ENCODE results near the gene STRBP.
A peak's percentile ranks its signal among the peaks of the same experiment; 100 is the strongest.

Gene STRBP

DNA sequence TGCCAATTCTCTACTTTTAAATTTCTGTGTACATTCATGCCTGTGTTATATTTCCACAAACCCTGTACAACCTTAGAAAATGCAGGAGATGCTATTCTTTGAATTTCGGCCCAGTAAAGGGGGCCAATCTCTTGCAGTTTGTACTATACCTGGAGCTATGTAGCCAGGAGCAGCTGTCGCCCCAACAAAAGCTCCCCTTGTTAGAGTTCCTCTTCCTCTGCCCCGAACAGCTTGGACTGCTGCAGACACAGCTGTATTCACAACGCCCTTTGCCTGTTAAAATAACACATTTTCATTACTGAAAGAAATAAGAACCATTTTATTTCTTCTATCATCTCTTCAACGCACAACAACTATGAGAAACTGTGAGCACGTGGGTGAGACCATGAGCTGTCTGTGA, 135.7 kb downstream of the STRBP start:
- peaks cover 4% of the 10 kb centered on the region for H3K9me3 Mint-ChIP-seq

DNA sequence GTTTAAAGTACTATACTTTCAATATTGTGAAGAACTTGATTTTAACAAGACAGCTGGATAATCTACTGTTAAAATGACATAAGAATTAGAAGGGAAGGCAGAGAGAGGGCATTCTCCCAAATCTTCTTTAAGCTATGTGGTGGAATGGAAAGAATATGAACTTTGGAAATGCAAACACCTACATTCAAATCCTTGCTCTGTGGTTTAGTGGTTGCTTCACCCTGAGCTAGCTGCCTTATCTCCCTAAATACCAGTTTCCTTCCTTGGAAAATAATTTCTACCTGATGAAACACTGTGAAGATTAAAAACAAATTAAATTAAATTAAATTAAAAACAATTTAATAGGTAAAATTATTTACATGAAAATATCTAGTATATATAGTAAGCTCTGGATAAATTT, 136.4 kb downstream of the STRBP start:
- Mint-ChIP-seq H3K4me3 (no peak overlapping the region), H3K9me3 (peaks cover 3% of the 10 kb centered on the region), H3K36me3 (ENCODE audit: low read depth) (peaks cover 41% of the 10 kb centered on the region), H3K27me3 (ENCODE audit: low read depth, poor library complexity) (no peaks in the 10 kb centered on the region), H3K4me1 (peaks cover 10% of the 10 kb centered on the region), H3K27ac (no peak overlapping the region)
- TF ChIP-seq, protein P1, sequence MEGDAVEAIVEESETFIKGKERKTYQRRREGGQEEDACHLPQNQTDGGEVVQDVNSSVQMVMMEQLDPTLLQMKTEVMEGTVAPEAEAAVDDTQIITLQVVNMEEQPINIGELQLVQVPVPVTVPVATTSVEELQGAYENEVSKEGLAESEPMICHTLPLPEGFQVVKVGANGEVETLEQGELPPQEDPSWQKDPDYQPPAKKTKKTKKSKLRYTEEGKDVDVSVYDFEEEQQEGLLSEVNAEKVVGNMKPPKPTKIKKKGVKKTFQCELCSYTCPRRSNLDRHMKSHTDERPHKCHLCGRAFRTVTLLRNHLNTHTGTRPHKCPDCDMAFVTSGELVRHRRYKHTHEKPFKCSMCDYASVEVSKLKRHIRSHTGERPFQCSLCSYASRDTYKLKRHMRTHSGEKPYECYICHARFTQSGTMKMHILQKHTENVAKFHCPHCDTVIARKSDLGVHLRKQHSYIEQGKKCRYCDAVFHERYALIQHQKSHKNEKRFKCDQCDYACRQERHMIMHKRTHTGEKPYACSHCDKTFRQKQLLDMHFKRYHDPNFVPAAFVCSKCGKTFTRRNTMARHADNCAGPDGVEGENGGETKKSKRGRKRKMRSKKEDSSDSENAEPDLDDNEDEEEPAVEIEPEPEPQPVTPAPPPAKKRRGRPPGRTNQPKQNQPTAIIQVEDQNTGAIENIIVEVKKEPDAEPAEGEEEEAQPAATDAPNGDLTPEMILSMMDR (IDR thresholded peaks at IDR 0.05) = no peak
- no peak for DNase-seq

More for the DNA sequence above, 135.7 kb downstream of the STRBP start:
- H3K4me1 Mint-ChIP-seq = peaks cover 14% of the 10 kb centered on the region
- no peak overlapping the region for H3K27ac Mint-ChIP-seq
- no peak overlapping the region for H3K4me3 Mint-ChIP-seq
- TF ChIP-seq, protein P1 (IDR thresholded peaks at IDR 0.05) = no peak
- peaks cover 39% of the 10 kb centered on the region for H3K36me3 Mint-ChIP-seq (ENCODE audit: low read depth)
- DNase-seq = no peak
- no peaks in the 10 kb centered on the region for H3K27me3 Mint-ChIP-seq (ENCODE audit: low read depth, poor library complexity)

DNA sequence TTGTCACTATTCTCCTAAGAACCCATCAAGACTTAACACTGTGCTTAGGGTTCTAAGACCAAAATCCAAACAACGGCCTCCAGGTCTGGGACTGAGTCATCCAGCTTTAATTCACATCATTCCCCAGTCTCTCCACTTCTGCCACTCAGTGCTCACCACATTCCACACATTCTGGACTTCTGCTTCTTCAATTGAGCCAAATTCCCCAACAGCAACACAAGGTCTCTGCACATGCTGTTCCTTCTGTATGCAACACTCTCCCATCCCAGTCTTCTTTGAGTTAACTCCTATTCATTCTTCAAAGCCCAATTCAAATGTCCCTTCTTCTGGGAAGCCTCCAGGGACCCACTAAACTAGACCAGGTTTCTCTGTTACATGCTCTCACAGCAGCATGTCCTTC, 137.1 kb downstream of the STRBP start:
- Mint-ChIP-seq H3K36me3 (ENCODE audit: low read depth) (peaks cover 42% of the 10 kb centered on the region), H3K27ac (no peak overlapping the region), H3K4me3 (no peak overlapping the region), H3K4me1 (peaks cover 11% of the 10 kb centered on the region), H3K27me3 (ENCODE audit: low read depth, poor library complexity) (no peaks in the 10 kb centered on the region), H3K9me3 (no peaks in the 10 kb centered on the region)
- DNase-seq = no peak
- TF ChIP-seq, protein P1 (IDR thresholded peaks at IDR 0.05) = no peak

DNA sequence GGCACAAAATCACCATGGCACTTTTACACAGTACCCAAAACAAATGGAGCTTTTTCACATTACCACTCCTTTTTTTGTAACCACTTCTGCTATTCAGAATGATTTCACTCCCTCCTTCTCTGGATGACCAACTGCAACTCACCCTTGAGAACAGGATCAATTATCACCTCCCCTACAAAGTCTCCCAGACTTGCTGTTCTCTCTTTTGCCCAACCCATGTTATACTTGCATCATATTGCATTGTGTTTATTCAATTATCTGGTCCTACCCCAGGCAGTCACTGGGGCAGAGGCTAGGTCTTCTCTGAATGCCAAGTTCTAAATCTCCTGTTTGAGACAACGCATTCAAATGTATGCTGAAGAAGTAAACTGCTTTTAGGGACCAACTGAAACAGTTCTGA, 139.0 kb downstream of the STRBP start:
- H3K4me3 Mint-ChIP-seq = no peak overlapping the region
- H3K27ac Mint-ChIP-seq = peak overlapping the region; percentile 5
- H3K4me1 Mint-ChIP-seq = peaks cover 14% of the 10 kb centered on the region
- TF ChIP-seq, protein P1 (IDR thresholded peaks at IDR 0.05) = no peak
- H3K9me3 Mint-ChIP-seq = no peaks in the 10 kb centered on the region
- H3K36me3 Mint-ChIP-seq (ENCODE audit: low read depth) = peaks cover 37% of the 10 kb centered on the region
- H3K27me3 Mint-ChIP-seq (ENCODE audit: low read depth, poor library complexity) = no peaks in the 10 kb centered on the region
- no peak for DNase-seq

DNA sequence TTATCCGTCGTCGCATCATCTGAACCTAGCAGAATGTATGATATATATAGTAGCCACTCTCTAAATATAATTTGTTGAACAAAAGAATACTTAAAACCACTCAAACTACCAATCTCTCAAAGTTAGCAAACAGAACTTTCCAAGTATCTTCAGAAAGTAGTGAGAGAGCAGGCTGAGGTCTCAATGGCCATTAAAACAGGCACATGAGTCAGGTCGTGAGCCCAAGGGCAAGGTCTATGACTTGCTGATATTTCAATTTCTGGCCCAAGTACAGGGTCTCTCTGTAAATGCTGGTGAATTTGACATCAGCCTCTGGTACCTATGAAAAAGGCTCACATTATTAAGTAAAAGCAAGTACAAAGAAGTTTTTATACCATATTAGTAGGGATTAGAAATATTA, 139.8 kb downstream of the STRBP start:
- Mint-ChIP-seq H3K36me3 (ENCODE audit: low read depth) (peaks cover 33% of the 10 kb centered on the region), H3K9me3 (no peaks in the 10 kb centered on the region), H3K4me1 (peaks cover 14% of the 10 kb centered on the region), H3K27ac (no peak overlapping the region), H3K4me3 (no peak overlapping the region), H3K27me3 (ENCODE audit: low read depth, poor library complexity) (no peaks in the 10 kb centered on the region)
- TF ChIP-seq, protein P1 (IDR thresholded peaks at IDR 0.05) = no peak
- DNase-seq = no peak

DNA sequence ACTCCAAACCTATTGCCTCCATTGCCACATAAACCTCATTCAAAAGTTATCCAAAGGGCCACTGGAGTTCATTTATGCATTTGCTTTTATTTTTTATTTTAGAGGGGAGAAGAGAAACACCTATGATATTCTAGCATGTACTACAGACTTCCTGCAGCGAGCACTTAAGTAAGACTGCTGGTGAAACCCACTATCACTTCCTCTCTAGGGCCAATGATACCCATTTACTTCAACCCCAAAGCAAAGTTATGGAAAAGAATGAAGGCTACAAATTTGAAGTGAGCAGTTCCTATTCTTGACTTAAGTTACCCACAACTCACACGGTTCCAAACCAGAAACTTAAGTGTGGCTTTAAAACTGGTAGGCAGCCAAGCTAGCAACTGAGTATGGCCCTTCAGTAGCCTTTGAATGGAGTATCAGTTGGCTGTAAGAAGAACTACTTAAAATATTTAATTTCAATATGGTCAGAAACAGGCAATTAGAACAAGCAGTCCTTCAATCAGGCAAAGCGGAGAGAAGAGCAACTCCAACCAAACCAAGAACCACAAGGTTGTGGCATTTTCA, 140.8 kb downstream of the STRBP start:
- no peak overlapping the region for H3K27ac Mint-ChIP-seq
- TF ChIP-seq, protein P1 (IDR thresholded peaks at IDR 0.05) = no peak

More for the DNA sequence above, 140.8 kb downstream of the STRBP start:
- Mint-ChIP-seq H3K27me3 (ENCODE audit: low read depth, poor library complexity) (no peaks in the 10 kb centered on the region), H3K4me1 (peaks cover 21% of the 10 kb centered on the region), H3K36me3 (ENCODE audit: low read depth) (peaks cover 33% of the 10 kb centered on the region), H3K4me3 (no peak overlapping the region), H3K9me3 (no peaks in the 10 kb centered on the region)
- DNase-seq = no peak
